ENCODE results near the gene IMMP2L. TPM values are rescaled to one million over a fixed set of nuclear protein-coding genes. Genes with fewer than 3 reads are reported as not detected.

The IMMP2L gene
- total and polyA plus RNA-seq, 2 of the 4 experiments (the other 2 are of a cell fraction): 5.8 to 9.3 TPM

GRCh38 chr7:111476586-111477293, 85.6 kb downstream of the IMMP2L start:
- no CpG with 5 or more reads among the region's 2 CpGs for WGBS, 2 experiments (ENCODE audit: extremely low coverage in 2 of 2, insufficient read length in 1 of 2)
- Histone ChIP-seq H3K9ac (ENCODE audit: low read depth, low read length) (no peak overlapping the region), H3K4me2 (ENCODE audit: low read depth, low read length) (no peak overlapping the region), H2BK15ac (ENCODE audit: low read depth, low read length) (no peak overlapping the region), H2AK9ac (replicated peaks; ENCODE audit: low read depth, low read length, poor library complexity) (no peak overlapping the region), H2AFZ (replicated peaks; ENCODE audit: low read length, poor library complexity) (no peak overlapping the region), H3K56ac (ENCODE audit: extremely low read depth, insufficient read depth, low read length) (no peak overlapping the region), H3K79me1 (ENCODE audit: low read depth in 1 of 2, low read length in 2 of 2) (no peaks in the 10 kb centered on the region), H4K20me1 (ENCODE audit: insufficient read depth, low read length) (no peaks in the 10 kb centered on the region), H3K4me1 (ENCODE audit: control insufficient read depth, insufficient read depth, low read length) (no peaks in the 10 kb centered on the region), H3K18ac (ENCODE audit: low read depth, low read length) (no peak overlapping the region), H3K36me3 (ENCODE audit: control insufficient read depth, insufficient read depth, low read length) (no peaks in the 10 kb centered on the region), H3K4me3 (ENCODE audit: insufficient read depth, low read depth, low read length) (no peak overlapping the region), H3K14ac (replicated peaks; ENCODE audit: low read depth, low read length) (no peak overlapping the region), H3K9me1 (ENCODE audit: insufficient read depth, low read length) (no peaks in the 10 kb centered on the region), H4K5ac (ENCODE audit: low read depth, low read length) (no peak overlapping the region), H3K4ac (ENCODE audit: low read depth, low read length) (no peak overlapping the region), H4K91ac (ENCODE audit: insufficient read depth, low read depth, low read length) (no peak overlapping the region), H4K8ac (ENCODE audit: low read depth in 2 of 2, low read length in 2 of 2) (no peak overlapping the region), H3K27me3 (ENCODE audit: control insufficient read depth, insufficient read depth, low read length) (no peaks in the 10 kb centered on the region), H2BK5ac (ENCODE audit: low read depth, low read length, poor library complexity, severe bottlenecking) (no peak overlapping the region), H3K27ac (ENCODE audit: insufficient read depth, low read length) (no peak overlapping the region), H2AK5ac (ENCODE audit: low read depth, low read length) (no peak overlapping the region), H2BK20ac (ENCODE audit: low read depth, low read length) (no peak overlapping the region), H2BK120ac (ENCODE audit: low read depth, low read length) (no peak overlapping the region), H3K23ac (ENCODE audit: low read depth, low read length) (no peak overlapping the region), H3K9me3 (ENCODE audit: control insufficient read depth, insufficient read depth, low read length) (no peaks in the 10 kb centered on the region)
- DNase-seq (no peak), ATAC-seq (ENCODE audit: low read depth) (no peak)
- intact Hi-C loops (cut with micrococcal nuclease): no loop called here
- ChIA-PET POLR2A (ENCODE audit: unreplicated experiment) (no interaction called here), CTCF (no interaction called here)
- no TSS peak for BruUV-seq (replicated peaks)
- in situ Hi-C loops (cut with MboI; ENCODE audit: low sequenced_read_pairs): no loop called here
- TF ChIP-seq RFX5 (IDR thresholded peaks at IDR 0.05; ENCODE audit: low read depth, low read length) (no peak), FOS (IDR thresholded peaks at IDR 0.05; ENCODE audit: low read depth, low read length) (no peak)
- dilution Hi-C loops (cut with HindIII; ENCODE audit: low sequenced_read_pairs, unreplicated experiment): no loop called here
